ENCODE measurements around the gene STUM.

Gene STUM

GRCh38 chr1:226646026-226646869 is 97.7 kb downstream of the STUM start:
- no peaks in the 10 kb centered on the region for H3K4me1 ChIP-seq (ENCODE audit: insufficient read depth, low read length)
- H2AFZ ChIP-seq (ENCODE audit: low read depth, low read length), result no peak overlapping the region
- peaks cover 18% of the 10 kb centered on the region; the same call in 1 of the 2 replicates for H4K20me1 ChIP-seq (ENCODE audit: insufficient read depth, low read length)
- no peak overlapping the region for H3K27ac ChIP-seq (ENCODE audit: low read length)
- no peaks in the 10 kb centered on the region for H3K9me3 ChIP-seq (ENCODE audit: insufficient read depth, low read length, severe bottlenecking)
- ATAC-seq (ENCODE audit: insufficient read depth, low read depth) (no peak), DNase-seq (no peak)
- no peaks in the 10 kb centered on the region for H3K27me3 ChIP-seq (ENCODE audit: insufficient read depth, low read length, poor library complexity)
- H3K9ac ChIP-seq (ENCODE audit: low read depth, low read length), result no peak overlapping the region
- TF ChIP-seq CTCF (IDR thresholded peaks at IDR 0.05; ENCODE audit: borderline replicate concordance, extremely low read depth, low read length, poor library complexity, severe bottlenecking), result no peak
- TF ChIP-seq EZH2 (IDR thresholded peaks at IDR 0.05; ENCODE audit: borderline replicate concordance, low read depth, low read length, severe bottlenecking), result no peak
- H3K79me2 ChIP-seq (ENCODE audit: insufficient read depth, low read length), result 0 out of 2 replicates have a peak, but pooled peaks cover 6% of the 10 kb centered on the region
- H3K4me3 ChIP-seq (ENCODE audit: low read depth in 1 of 2, low read length in 2 of 2), result no peak overlapping the region
- H3K36me3 ChIP-seq (ENCODE audit: insufficient read depth, low read length), result peaks cover 75% of the 10 kb centered on the region
- H3K4me2 ChIP-seq (ENCODE audit: insufficient read depth, low read length), result no peak overlapping the region

GRCh38 chr1:226646870-226647449 is 98.4 kb downstream of the STUM start:
- Histone ChIP-seq H3K36me3 (ENCODE audit: insufficient read depth, low read length) (peaks cover 68% of the 10 kb centered on the region), H3K4me1 (ENCODE audit: insufficient read depth, low read length) (no peaks in the 10 kb centered on the region), H3K27me3 (ENCODE audit: insufficient read depth, low read length, poor library complexity) (no peaks in the 10 kb centered on the region), H3K4me3 (ENCODE audit: low read depth in 1 of 2, low read length in 2 of 2) (no peak overlapping the region), H3K79me2 (ENCODE audit: insufficient read depth, low read length) (0 out of 2 replicates have a peak, but pooled peaks cover 7% of the 10 kb centered on the region), H3K9me3 (ENCODE audit: insufficient read depth, low read length, severe bottlenecking) (no peaks in the 10 kb centered on the region), H3K9ac (ENCODE audit: low read depth, low read length) (no peak overlapping the region), H2AFZ (ENCODE audit: low read depth, low read length) (no peak overlapping the region), H3K27ac (ENCODE audit: low read length) (no peak overlapping the region), H3K4me2 (ENCODE audit: insufficient read depth, low read length) (no peak overlapping the region), H4K20me1 (ENCODE audit: insufficient read depth, low read length) (peaks cover 21% of the 10 kb centered on the region; the same call in 1 of the 2 replicates)
- DNase-seq (no peak), ATAC-seq (ENCODE audit: insufficient read depth, low read depth) (no peak)
- TF ChIP-seq CTCF (IDR thresholded peaks at IDR 0.05; ENCODE audit: borderline replicate concordance, extremely low read depth, low read length, poor library complexity, severe bottlenecking) (no peak), EZH2 (IDR thresholded peaks at IDR 0.05; ENCODE audit: borderline replicate concordance, low read depth, low read length, severe bottlenecking) (no peak)

GRCh38 chr1:226647719-226648118 is 99.2 kb downstream of the STUM start:
- ATAC-seq (ENCODE audit: insufficient read depth, low read depth) (no peak), DNase-seq (no peak)
- peaks cover 60% of the 10 kb centered on the region for H3K36me3 ChIP-seq (ENCODE audit: insufficient read depth, low read length)
- H3K27me3 ChIP-seq (ENCODE audit: insufficient read depth, low read length, poor library complexity), result no peaks in the 10 kb centered on the region
- no peaks in the 10 kb centered on the region for H3K9me3 ChIP-seq (ENCODE audit: insufficient read depth, low read length, severe bottlenecking)
- no peak overlapping the region for H3K9ac ChIP-seq (ENCODE audit: low read depth, low read length)
- H3K27ac ChIP-seq (ENCODE audit: low read length), result no peak overlapping the region
- TF ChIP-seq EZH2 (IDR thresholded peaks at IDR 0.05; ENCODE audit: borderline replicate concordance, low read depth, low read length, severe bottlenecking) (no peak), CTCF (IDR thresholded peaks at IDR 0.05; ENCODE audit: borderline replicate concordance, extremely low read depth, low read length, poor library complexity, severe bottlenecking) (no peak)
- peaks cover 3% of the 10 kb centered on the region for H3K4me1 ChIP-seq (ENCODE audit: insufficient read depth, low read length)
- H2AFZ ChIP-seq (ENCODE audit: low read depth, low read length), result no peak overlapping the region
- H3K79me2 ChIP-seq (ENCODE audit: insufficient read depth, low read length), result 0 out of 2 replicates have a peak, but pooled peaks cover 7% of the 10 kb centered on the region
- H3K4me3 ChIP-seq (ENCODE audit: low read depth in 1 of 2, low read length in 2 of 2), result no peak overlapping the region
- H3K4me2 ChIP-seq (ENCODE audit: insufficient read depth, low read length), result no peak overlapping the region
- H4K20me1 ChIP-seq (ENCODE audit: insufficient read depth, low read length), result peaks cover 24% of the 10 kb centered on the region

Data from DND-41 (cell line).